ENCODE data around the gene PIEZO1.

The PIEZO1 gene

DNA sequence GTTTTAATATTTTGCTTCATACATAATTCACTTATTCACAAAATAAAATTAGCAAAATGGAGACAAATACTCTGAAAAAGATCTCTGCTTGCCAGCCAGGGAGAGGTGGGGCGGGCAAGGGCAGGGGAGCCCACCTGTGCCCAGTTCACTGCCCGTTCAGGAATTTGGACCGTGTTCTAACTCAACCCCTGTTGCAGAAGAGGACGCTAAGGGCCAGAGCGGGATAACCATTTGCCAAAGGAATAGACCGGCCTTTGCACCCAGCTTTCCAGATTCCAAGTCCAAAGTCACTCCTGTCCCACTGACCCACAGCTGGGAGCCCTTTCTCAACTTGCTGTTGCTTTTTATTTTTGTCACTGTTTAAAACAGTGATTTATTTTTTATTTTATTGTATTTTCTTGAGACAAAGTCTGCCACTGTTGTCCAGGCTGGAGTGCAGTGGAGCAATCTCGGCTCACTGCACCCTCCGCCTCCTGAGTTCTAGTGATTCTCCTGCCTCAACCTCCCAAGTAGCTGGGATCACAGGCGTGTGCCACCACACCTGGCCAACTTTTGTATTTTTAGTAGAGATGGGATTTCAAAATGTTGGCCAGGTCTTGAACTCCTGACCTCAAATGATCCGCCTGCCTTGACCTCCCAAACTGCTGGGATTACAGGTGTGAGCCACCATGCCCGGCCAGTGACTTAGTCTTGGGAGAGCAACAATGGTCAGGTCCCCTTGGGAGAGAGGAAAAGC, 2.7 kb upstream of the PIEZO1 start:
- no peak overlapping the region for H3K4me3 ChIP-seq (ENCODE audit: low read length)
- TF ChIP-seq ZNF274 (IDR thresholded peaks at IDR 0.05; ENCODE audit: low read depth, low read length) = no peak

DNA sequence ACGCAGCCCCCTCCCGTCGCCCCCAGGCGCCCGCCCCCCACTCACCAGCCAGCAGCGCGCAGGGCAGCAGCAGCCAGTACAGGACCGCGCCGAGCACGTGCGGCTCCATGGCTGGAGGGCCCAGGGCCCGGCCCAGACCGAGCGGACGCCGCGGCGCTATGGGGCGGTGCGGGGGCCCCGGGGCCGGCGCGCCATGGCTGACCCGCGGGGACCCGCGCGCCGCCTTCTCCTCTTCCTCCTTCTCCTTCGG, 239 bp downstream of the PIEZO1 start:
- H3K4me3 ChIP-seq (ENCODE audit: low read length) = peak overlapping the region; percentile 66
- no peak for TF ChIP-seq ZNF274 (IDR thresholded peaks at IDR 0.05; ENCODE audit: low read depth, low read length)

DNA sequence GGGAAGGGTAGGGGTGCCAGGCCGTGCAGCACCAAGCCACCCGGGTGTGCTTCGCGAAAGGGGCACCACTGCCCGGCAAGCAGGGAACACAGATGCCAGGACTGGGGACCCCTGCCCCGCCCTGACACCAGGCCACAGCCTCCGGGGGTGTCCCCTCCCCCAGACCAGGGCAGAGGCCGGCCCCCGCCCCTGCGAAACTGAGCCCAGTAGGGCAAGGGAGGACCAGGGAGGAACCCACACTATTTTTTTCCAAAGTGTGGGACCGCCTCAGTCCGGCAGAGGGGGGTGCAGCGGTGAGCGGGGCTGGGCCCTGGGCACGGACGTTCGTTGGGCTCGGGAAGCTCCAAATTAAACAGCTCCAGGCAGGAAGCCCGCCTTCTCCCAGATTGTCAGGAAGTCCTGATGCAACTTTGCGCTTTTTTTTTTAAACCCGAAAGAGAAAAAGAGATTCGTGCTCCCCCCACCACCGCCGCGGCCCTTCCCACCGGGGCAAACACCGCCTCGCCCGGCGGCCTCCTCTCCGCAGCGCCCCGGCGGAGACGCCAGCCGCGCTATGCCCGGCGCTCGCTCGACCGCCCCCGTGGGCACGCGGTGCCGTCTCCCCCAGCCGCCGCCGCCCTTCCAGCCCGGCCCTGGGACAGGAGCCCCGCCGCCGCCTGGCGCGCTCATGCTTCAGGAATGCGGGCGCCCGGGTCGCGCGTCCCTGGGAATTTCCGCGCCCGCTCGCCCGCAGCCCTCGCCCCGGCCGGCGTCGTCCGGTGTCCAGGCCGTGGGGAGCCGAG, 755 bp downstream of the PIEZO1 start:
- TF ChIP-seq ZNF274 (IDR thresholded peaks at IDR 0.05; ENCODE audit: low read depth, low read length) = no peak
- H3K4me3 ChIP-seq (ENCODE audit: low read length) = peak overlapping the region; percentile 66

DNA sequence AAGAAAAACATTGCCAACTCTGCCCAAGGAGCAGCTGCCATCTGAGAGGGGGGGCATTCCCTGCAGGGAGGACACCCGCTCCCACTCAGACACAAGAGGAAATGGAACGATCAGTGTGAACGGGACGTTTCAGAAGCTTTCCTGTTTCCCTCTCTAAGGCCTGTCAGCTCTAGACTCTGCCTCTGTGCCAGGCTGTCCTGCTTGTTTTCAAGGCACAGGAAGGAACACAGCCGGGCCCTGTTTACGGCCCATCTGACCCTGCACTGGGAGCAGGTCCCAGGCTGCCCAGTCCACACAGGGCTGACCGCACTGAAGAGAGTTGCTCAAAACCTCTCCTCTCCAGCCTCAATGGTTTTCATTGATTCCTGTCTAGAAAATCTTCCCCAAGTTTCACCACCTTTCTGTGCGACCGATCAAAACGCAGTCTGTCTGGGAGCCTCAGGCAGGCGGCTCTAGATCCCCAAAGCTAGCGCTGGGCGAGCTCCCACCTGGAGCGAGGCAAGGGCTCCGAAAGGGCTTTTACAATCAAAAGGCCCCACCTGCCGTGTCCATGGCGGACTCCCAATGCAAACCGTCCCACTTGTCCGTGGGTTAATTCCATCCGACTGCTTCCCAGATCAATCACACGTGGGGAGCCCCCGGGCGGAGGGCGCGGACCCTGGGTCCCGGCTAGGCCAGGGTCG, 1.5 kb downstream of the PIEZO1 start:
- TF ChIP-seq ZNF274 (IDR thresholded peaks at IDR 0.05; ENCODE audit: low read depth, low read length) = no peak
- peak overlapping the region; percentile 66 for H3K4me3 ChIP-seq (ENCODE audit: low read length)

DNA sequence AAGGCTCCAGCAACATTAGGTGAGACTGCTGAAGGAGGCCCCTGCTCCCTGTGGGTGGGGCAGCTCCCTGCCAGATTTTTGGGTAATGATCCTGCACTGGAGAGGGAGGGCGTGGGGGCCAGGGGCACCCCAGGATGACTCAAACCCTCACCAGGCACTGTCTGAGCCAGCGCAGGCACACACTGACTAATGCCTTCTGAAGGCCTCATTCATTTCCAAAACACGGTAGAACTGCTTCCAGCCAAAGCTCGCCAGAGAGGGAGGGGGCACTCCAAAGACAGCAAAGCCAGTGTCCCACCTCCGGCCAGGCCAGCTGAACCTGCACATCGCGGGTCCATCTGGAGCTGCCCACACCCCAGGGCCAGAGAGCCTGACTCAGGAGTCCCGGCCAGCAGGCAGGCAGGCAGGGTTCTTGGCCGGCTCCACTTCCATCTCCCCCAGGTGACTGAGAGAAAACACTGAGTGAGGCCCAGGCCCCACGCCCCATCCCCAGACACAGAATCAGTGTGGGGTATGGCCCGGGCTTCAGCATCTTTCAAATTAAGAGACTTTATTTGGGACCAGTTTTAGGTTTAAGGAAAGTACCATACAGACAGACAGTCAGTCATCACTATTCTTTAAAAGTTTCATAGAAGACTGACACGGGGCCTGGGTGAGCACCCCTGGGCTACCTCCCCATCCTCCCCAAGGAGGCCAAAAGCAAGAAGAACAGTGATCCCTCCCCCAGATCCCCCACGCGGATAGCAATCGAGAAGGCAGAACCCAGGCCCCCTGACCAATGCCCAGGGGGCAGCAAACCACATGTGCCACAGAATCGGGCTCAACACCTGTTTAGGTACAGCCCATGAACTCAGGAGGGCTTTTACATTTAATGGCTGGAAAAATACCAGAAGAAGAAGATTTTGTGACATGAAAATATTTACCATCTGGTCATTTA, 2.3 kb downstream of the PIEZO1 start:
- TF ChIP-seq ZNF274 (IDR thresholded peaks at IDR 0.05; ENCODE audit: low read depth, low read length) = no peak
- peak overlapping the region; percentile 66; the same call in 1 of the 2 replicates for H3K4me3 ChIP-seq (ENCODE audit: low read length)

DNA sequence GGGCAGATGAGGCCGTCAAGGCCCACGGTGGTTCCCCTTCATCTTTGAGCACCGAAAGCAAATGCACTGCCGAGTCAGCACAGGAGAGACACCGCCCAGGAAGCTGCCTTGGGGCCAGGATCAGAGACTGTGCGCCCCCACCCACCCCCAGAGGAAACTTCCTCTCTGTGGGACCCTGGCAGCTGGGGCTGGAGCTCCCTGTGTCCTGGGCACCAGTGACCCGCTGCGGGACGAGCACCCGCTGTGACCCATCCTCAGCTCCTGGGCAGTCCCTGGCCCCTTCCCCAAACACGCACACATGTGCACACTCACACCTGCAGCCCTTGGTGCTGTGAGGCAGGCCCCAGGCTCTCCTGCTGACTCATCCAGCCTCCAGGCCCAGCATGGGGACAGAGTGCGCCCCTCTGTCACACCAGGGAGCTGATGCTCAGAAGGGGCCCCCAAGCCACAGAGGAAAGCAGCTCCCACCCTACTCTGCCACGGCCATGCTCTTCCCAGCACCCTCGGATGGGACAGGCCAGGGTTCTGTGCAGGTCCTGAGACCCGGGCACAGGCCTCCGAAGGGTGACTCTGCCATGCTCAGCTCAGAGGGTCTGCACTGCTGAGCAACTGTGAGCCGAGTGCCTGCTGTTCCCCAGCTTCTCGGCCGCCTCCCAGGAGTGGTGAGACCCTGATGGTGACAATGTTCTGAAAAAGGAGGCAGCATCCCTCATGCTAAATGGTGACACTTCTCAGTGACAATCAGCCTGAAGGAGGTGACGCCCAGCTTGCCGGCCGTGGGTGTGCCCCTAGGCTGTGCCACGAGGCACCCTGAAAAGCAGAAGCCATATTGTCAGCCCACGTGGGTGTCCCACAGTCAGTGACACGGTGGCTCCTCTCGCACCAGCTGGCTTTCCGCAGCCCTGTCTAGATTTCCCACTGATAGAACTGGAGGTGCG, 3.6 kb downstream of the PIEZO1 start:
- peak overlapping the region; percentile 13; the same call in 1 of the 2 replicates for H3K4me3 ChIP-seq (ENCODE audit: low read length)
- no peak for TF ChIP-seq ZNF274 (IDR thresholded peaks at IDR 0.05; ENCODE audit: low read depth, low read length)

DNA sequence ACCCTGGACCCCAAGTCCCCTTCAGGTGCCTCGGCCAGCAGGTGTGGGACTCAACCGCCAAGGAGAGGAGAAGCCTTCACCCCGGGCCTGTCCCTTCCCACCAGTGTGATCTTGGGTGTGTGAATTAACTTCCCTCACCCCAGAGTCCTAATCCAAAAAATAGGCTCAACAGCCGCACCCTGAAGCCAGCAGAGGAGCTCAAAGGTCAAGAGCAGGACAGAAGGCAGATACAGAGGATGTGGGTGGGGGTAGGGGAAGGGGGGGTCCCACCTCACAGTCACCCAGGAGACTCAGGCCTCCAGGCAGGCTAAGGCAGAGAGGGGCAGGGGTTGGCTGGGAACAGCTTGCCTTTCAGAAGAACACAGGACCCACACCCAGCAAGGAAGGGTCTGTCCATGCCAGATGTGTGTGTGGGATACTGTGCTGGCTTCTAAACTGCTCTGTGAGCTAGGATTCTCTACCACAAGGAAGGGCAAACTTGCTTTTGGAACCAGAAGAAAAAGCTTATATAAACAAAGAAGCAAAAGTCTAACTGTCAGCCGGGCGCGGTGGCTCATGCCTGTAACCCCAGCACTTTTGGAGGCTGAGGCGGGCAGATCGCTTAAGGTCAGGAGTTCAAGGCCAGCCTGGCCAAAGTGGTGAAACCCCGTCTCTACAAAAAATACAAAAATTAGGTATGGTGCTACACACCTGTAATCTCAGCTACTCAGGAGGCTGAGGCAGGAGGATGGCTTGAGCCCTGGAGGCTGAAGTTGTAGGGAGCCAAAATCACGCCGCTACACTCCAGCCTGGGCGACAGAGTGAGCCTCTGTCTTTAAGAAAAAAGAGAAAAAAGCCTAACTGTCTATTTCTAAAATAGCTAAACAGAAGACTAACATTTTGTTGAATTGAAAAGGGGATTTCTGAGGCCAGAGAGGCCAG, 4.6 kb downstream of the PIEZO1 start:
- H3K4me3 ChIP-seq (ENCODE audit: low read length) = peak overlapping the region; percentile 13; the same call in 1 of the 2 replicates
- TF ChIP-seq ZNF274 (IDR thresholded peaks at IDR 0.05; ENCODE audit: low read depth, low read length) = no peak

DNA sequence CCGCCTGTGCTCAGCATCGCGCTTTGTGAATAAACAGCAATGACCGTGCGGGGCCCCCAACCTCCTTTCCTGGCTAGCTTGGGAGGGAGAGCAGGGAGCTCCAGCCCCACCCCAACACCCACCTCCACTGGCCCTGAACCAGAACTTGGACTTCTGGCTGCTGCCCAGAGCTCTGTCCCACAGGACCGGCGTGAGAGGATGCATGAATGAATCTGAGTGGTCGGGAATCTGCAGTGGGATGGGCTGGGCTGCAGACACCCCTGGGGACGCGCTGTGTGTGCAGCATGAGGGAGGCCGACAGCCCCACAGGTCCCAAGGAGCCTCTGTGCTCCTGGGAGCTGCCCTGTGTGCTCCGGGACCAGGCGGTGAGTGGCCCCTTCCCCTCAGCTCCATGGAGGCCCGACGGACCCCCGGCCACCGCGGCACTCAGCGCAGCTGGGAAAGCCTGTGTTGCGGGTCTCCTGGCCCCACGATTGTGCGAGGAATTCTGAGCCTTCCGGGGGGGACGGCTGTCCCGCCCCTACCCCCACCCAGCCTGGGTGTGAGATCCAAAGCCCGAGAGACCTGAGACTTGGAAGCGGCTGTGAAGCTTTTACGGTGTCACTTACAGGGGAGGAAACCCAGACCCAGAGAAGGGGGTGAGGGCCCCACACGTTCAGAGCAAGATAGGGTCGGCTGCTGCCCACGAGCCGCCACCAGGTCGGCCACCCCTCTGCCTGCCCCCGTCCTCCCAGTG, 5.4 kb downstream of the PIEZO1 start:
- no peak for TF ChIP-seq ZNF274 (IDR thresholded peaks at IDR 0.05; ENCODE audit: low read depth, low read length)
- H3K4me3 ChIP-seq (ENCODE audit: low read length) = no peak overlapping the region

DNA sequence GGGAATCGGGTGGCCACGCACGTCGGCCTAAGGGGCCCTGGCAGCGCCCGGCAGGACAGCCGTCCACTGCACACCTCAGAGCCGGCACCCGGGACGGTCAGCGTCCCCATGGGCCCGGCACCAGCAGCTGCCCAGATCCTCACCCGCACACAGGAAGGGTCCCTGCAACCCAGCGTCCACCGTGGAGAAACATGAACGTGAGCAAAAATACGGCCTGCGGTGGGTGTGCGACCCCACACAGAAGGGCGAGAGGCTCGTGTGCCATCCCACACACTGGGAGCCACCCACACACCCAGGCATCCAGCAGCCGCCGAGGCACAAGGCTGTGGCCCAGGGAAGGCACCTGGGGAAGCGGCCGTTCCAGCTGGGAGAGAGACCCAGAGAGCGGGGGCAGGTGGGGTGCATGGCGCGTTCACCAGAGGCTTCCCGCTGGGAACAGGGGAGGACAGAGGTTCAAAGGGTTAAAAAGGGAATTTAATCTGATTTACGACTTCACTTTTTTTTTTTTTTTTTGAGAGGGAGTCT, 6.4 kb downstream of the PIEZO1 start:
- no peak overlapping the region for H3K4me3 ChIP-seq (ENCODE audit: low read length)
- no peak for TF ChIP-seq ZNF274 (IDR thresholded peaks at IDR 0.05; ENCODE audit: low read depth, low read length)

DNA sequence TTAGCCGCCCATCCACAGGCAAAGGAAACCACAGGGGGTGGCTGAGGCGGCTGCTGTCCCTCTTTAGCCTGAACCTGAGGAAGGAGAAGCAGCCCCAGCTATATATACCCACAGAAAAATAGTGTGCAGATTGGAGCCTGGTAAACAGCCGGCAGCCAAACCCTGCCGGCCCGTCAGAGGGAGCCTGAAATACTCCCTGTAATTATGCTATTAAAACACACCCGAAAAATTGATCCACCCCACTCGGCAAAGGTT, 6.8 kb downstream of the PIEZO1 start:
- no peak for TF ChIP-seq ZNF274 (IDR thresholded peaks at IDR 0.05; ENCODE audit: low read depth, low read length)

DNA sequence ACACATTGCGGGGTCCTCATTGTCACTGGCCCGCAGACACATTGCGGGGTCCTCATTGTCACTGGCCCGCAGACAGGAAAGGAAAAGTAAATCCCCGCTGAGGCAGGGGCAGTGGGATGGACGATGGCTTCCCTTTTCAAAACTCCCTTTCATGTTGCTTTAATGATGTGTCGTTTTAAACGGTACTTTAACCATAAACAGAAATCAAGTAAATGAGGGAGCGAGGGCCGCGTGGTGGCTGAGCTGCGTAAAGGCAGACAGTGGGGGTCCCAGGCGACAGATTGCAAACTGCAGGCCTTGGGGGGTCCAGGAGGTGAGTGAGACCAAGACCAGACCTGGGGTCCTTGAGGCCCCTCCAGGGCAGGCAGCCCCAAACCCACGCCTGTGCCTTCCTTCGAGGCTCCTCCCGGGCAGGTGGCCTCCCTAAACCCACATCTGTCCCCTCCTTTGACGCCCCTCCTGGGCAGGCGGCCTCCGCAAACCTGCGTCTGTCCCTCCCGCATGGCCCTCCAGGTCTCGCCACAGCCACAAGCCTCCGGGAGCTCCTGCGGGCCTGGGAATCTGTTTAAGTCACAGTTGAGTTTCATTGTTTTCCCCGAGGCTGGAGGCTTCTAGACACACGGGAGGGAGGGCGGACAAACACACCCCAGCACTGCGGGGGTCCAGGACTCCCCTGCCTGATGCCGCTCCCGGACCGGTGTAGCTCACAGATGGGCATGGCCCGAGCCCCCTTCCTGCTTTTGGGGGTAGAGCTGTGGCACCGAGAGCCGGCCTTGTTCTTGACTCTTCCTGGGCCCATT, 7.3 kb downstream of the PIEZO1 start:
- TF ChIP-seq ZNF274 (IDR thresholded peaks at IDR 0.05; ENCODE audit: low read depth, low read length) = no peak
- H3K4me3 ChIP-seq (ENCODE audit: low read length) = no peak overlapping the region

More for the DNA sequence above, 6.8 kb downstream of the PIEZO1 start:
- H3K4me3 ChIP-seq (ENCODE audit: low read length) = no peak overlapping the region
